Measurements from ENCODE around the gene GPR42.

GPR42 gene

DNA sequence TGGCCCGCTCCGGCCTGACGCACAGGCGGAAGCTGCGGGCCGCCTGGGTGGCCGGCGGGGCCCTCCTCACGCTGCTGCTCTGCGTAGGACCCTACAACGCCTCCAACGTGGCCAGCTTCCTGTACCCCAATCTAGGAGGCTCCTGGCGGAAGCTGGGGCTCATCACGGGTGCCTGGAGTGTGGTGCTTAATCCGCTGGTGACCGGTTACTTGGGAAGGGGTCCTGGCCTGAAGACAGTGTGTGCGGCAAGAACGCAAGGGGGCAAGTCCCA, 18.8 kb upstream of the GPR42 start:
- Mint-ChIP-seq H3K27me3 (ENCODE audit: low read depth) (peaks cover 23% of the 10 kb centered on the region), H3K36me3 (ENCODE audit: low read depth) (no peaks in the 10 kb centered on the region), H3K9me3 (no peaks in the 10 kb centered on the region), H3K4me1 (peaks cover 6% of the 10 kb centered on the region), H3K27ac (no peak overlapping the region), H3K4me3 (no peak overlapping the region)
- no peak for TF ChIP-seq CTCF (IDR thresholded peaks at IDR 0.05; ENCODE audit: unreplicated experiment in 3 of 3)

DNA sequence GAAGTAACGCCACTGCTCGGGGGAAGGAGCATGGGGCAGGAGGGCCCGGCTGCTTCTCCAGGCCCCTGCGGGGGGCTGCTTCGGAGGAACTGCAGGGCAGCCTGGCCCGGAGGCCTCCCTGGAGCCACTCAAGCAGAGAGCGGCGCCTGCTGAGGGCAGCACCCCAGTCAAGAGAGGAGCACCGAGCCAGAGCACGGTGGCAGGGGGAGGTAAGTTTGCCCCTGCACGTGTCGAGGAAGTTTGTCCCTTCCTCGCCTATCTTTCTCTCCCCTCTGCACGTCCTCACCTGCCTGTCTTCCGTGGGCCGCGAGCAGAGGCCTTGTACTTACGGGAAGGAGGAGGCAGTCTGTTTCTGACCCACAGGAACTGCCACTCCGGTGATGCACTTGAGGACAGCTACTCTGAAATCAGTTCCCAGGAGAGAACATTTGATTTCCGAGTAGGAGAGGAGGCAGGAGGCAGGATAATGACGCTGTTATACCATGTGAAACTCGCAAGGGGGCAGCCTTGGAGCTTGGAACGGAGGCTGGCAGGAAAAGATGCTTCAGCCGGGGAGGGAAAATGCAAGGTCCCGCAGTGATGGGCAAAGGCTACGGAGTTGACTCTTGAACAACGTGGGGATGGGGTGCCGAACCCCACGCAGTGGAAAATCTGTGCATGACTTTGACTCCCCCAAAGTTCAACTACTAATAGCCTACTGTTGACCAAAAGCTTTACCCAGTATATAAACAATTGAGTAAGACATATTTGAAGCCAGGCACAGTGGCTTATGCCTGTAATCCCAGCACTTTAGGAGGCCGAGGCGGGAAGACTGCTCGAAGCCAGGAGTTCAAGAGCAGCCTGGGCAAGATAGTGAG, 18.2 kb upstream of the GPR42 start:
- TF ChIP-seq CTCF (IDR thresholded peaks at IDR 0.05; ENCODE audit: unreplicated experiment in 3 of 3), result peak; percentile 84 to 88 (median 86)
- H3K27ac Mint-ChIP-seq, result peak overlapping the region in 2 of 3 experiments; percentile 56 to 68
- H3K4me3 Mint-ChIP-seq, result no peak overlapping the region
- H3K9me3 Mint-ChIP-seq, result no peaks in the 10 kb centered on the region
- peaks cover 17% of the 10 kb centered on the region for H3K27me3 Mint-ChIP-seq (ENCODE audit: low read depth)
- no peaks in the 10 kb centered on the region for H3K36me3 Mint-ChIP-seq (ENCODE audit: low read depth)
- peaks cover 6% of the 10 kb centered on the region for H3K4me1 Mint-ChIP-seq

- no peak for TF ChIP-seq CTCF (IDR thresholded peaks at IDR 0.05; ENCODE audit: unreplicated experiment in 3 of 3)
- peaks cover 14% of the 10 kb centered on the region for H3K27me3 Mint-ChIP-seq (ENCODE audit: low read depth)
- H3K9me3 Mint-ChIP-seq, result no peaks in the 10 kb centered on the region
- H3K27ac Mint-ChIP-seq, result no peak overlapping the region
- no peaks in the 10 kb centered on the region for H3K36me3 Mint-ChIP-seq (ENCODE audit: low read depth)
- no peak overlapping the region for H3K4me3 Mint-ChIP-seq
- H3K4me1 Mint-ChIP-seq, result peaks cover 11% of the 10 kb centered on the region
Measured at GRCh38 chr19:35353635-35354034, 17.2 kb upstream of the GPR42 start.

GRCh38 chr19:35354898-35355297, 16.0 kb upstream of the GPR42 start:
- Mint-ChIP-seq H3K27me3 (ENCODE audit: low read depth) (peaks cover 8% of the 10 kb centered on the region), H3K27ac (no peak overlapping the region), H3K9me3 (no peaks in the 10 kb centered on the region), H3K36me3 (ENCODE audit: low read depth) (no peaks in the 10 kb centered on the region), H3K4me3 (no peak overlapping the region), H3K4me1 (peaks cover 11% of the 10 kb centered on the region)
- no peak for TF ChIP-seq CTCF (IDR thresholded peaks at IDR 0.05; ENCODE audit: unreplicated experiment in 3 of 3)

DNA sequence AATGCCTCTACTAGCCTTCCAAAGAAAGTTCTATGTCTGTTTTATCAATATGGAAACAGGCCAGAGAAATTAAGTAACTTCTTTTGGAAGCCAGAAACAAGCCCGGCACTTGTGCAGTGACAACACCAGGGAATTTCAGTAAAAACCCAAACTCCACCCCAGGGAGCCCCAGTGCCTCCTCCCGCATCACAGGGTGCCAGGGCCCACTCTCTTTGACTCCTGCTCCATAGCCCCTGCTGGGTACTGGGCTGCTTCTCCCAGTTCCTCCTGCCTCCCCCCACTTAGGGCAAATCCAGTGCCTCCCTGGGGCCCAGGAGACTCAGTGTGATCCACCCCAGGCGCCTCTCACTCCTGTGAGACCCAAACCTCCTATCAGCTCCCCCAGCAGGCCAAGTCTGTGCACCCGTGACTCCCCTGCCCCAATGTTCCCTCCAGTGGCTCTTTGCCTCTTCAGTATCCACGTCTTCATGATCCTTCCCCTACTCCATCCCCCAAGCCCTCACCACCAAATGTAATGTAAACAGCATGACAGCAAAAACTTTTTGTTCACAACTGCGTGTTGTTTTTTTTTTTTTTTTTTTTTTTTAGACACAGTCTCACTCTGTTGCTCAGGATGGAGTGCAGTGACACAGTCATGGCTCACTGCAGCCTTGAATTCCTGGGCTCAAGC, 14.9 kb upstream of the GPR42 start:
- Mint-ChIP-seq H3K4me3 (no peak overlapping the region), H3K36me3 (ENCODE audit: low read depth) (no peaks in the 10 kb centered on the region), H3K27me3 (ENCODE audit: low read depth) (peaks cover 8% of the 10 kb centered on the region), H3K27ac (no peak overlapping the region), H3K4me1 (peaks cover 11% of the 10 kb centered on the region), H3K9me3 (no peaks in the 10 kb centered on the region)
- no peak for TF ChIP-seq CTCF (IDR thresholded peaks at IDR 0.05; ENCODE audit: unreplicated experiment in 3 of 3)
